ENCODE results near the gene CHD5. TPM values are rescaled to one million over a fixed set of nuclear protein-coding genes. Genes with fewer than 3 reads are reported as not detected.
A peak's percentile ranks its signal among the peaks of the same experiment; 100 is the strongest.

CHD5 gene
- total RNA-seq, 1 experiment from 2014 or later: 0.53 TPM

DNA sequence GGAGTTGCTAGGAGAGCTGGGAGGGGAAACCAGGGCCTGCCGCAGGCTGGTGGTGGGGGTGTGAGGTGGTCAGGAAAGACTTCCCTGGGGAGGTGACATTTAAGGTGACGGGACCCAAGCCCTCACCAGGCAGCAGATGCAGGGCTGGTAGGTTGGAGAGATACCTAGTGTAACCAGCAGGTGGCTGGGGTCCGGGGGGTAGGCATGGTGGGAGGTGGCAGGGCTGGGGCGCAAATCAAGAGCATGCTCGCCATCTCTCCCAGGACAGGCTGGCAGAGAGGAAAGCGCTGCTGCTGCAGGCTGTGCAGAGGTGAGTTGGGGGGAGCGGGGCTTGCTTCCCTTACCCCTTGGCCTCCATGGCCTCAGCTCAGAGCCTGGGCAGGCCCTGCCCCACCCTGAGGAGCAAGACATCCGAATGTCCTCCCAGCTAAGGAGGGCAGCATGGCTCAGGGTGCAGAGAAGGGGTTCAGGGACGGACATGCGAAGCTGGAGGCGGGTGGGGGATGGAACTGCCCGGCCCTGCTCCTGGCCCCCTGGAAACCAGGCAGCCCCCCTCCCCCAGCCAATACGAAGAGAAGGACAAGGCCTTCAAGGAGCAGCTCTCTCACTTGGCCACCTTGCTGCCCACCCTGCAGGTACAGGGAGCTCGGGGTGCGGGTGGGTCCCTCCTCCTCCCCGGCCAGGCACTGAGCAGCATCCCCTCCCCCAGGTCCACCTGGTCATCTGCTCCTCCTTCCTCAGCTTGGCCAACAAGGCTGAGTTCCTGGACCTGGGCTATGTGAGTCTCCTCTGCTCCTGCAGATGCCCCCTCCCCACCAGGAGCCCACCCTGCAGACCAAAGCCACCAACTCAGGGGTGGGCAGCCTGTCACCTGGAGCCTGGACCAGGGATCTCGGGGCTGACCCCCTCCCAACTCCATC is 29.8 kb upstream of the CHD5 start:
- DNase-seq (ENCODE audit: low read depth in 1 of 2, low spot score in 2 of 2): no peak
- Histone ChIP-seq H3K4me3 (no peak overlapping the region), H3K4me1 (replicated peaks) (peaks cover 14% of the 10 kb centered on the region), H3K27me3 (replicated peaks) (no peaks in the 10 kb centered on the region), H3K36me3 (peaks cover 49% of the 10 kb centered on the region), H3K27ac (no peak overlapping the region), H3K9me3 (replicated peaks) (no peaks in the 10 kb centered on the region)

DNA sequence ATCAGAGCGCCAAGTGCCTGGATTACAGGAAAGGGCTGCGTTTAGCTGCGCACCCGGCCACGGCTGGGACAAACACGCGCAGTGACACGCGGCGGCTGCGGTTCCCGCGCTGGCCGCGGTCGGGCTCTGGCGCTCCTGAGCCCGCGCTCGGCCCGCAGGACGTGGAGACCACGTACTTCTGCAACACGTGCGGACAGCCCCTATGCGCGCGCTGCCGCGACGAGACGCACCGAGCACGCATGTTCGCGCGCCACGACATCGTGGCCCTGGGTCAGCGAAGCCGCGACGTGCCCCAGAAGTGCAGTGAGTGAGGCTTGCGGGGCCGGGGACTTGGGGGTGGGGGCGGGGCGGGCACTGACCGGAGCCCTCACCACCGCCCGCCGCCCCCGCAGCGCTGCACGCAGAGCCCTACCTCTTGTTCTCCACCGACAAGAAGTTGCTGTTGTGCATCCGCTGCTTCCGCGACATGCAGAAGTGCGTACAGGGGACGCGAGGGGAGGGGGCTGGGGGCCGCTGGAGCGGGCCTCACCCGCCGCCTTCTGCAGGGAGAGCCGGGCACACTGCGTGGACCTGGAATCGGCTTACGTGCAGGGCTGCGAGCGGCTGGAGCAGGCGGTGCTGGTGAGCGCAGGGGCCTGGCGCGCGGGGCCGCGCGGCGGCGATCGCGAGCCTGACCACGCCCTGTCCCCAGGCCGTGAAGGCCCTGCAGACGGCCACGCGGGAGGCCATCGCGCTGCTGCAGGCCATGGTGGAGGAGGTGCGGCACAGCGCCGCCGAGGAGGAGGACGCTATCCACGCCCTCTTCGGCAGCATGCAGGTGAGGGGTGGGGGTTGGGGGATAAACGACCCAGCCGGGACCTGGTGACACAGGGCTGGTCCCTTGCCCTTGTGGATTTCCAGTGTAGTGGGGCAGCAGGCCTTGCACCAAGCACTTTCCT is 28.9 kb upstream of the CHD5 start:
- Histone ChIP-seq H3K4me3 (no peak overlapping the region), H3K27ac (no peak overlapping the region), H3K27me3 (replicated peaks) (no peaks in the 10 kb centered on the region), H3K36me3 (peaks cover 49% of the 10 kb centered on the region), H3K9me3 (replicated peaks) (no peaks in the 10 kb centered on the region), H3K4me1 (replicated peaks) (peaks cover 14% of the 10 kb centered on the region)
- no peak for DNase-seq (ENCODE audit: low read depth in 1 of 2, low spot score in 2 of 2)

DNA sequence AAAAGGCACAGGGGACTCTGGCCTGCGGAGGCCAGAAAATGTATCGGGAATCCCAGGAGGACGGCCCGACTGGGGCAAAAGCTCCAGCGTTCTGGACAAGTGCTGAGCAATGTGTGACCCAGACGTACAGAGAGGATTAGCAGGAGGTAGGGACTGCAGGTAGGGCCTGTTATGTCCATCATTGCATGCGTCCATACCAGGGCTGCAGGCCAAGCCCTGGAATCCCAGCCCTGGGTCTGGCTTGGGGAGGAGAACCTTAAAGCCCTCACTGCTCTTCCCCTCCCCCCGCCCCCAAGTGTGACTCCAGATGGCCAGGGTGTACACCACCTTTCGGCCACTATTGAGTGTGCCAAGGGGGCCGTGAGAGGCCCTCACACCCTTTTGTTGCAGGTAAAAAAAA is 27.8 kb upstream of the CHD5 start:
- Histone ChIP-seq H3K27ac (no peak overlapping the region), H3K4me1 (replicated peaks) (peaks cover 14% of the 10 kb centered on the region), H3K27me3 (replicated peaks) (no peaks in the 10 kb centered on the region), H3K36me3 (peaks cover 44% of the 10 kb centered on the region), H3K9me3 (replicated peaks) (no peaks in the 10 kb centered on the region), H3K4me3 (no peak overlapping the region)
- DNase-seq (ENCODE audit: low read depth in 1 of 2, low spot score in 2 of 2): no peak

DNA sequence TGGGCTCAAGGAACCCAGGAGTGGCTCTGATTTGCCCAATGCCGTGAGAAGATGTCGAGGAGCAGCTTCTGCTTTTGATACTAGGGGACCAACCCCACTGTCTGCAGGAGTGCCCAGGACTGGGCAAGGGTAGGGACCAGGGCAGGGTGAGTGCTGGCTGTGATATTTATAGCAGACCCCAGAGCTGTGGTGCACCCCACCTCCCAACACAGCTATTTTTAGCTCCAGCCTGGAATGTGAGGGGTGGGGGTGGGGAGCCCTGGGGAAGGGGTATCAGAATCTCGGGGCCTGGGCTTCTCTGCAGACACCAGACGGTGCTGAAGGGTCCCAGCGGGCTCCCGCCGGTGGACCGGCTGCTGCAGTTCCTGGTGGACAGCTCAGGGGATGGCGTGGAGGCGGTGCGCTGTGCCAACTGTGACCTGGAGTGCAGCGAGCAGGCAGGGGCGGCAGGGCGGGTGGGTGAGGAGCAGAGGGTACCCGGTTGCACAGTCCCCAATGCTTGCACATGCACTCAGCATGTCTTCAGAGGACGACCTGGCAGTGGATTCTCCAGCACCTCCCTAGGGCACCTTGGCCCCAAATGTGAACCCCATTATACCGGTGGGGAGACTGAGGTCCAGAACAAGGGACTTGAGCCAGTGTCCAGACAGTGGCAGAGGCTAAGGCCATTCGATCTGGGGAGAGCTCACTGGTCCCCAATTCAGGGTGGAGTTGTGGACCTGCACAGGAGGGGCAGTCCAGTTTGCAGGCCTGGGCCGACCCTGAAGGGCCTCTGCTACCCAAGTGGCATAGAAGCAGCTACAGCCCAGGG is 27.2 kb upstream of the CHD5 start:
- Histone ChIP-seq H3K4me1 (replicated peaks) (peaks cover 14% of the 10 kb centered on the region), H3K9me3 (replicated peaks) (no peaks in the 10 kb centered on the region), H3K4me3 (peak overlapping the region; percentile 58; the same call in 1 of the 2 replicates)

DNA sequence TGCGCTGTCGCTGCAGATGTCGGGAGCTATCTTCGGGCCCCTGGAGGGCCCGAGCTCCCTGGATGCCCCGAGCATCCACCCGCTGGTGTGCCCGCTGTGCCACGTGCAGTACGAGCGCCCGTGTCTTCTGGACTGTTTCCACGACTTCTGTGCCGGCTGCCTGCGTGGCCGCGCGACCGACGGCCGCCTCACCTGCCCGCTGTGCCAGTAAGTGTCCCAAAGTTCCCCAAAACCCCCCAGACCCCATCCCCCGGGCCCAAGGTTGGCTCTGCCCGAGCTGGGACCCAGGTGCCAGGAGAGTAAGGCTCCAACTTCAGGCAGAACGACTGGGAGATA is 26.4 kb upstream of the CHD5 start:
- DNase-seq (ENCODE audit: low read depth in 1 of 2, low spot score in 2 of 2): no peak
- Histone ChIP-seq H3K36me3 (peaks cover 32% of the 10 kb centered on the region), H3K4me3 (peak overlapping the region; percentile 58), H3K27ac (peak overlapping the region; percentile 64; the same call in 1 of the 2 replicates), H3K27me3 (replicated peaks) (no peaks in the 10 kb centered on the region), H3K4me1 (replicated peaks) (peaks cover 14% of the 10 kb centered on the region), H3K9me3 (replicated peaks) (no peaks in the 10 kb centered on the region)

More for the DNA sequence above, 27.2 kb upstream of the CHD5 start:
- Histone ChIP-seq H3K27me3 (replicated peaks) (no peaks in the 10 kb centered on the region), H3K36me3 (peaks cover 38% of the 10 kb centered on the region), H3K27ac (no peak overlapping the region)
- no peak for DNase-seq (ENCODE audit: low read depth in 1 of 2, low spot score in 2 of 2)

DNA sequence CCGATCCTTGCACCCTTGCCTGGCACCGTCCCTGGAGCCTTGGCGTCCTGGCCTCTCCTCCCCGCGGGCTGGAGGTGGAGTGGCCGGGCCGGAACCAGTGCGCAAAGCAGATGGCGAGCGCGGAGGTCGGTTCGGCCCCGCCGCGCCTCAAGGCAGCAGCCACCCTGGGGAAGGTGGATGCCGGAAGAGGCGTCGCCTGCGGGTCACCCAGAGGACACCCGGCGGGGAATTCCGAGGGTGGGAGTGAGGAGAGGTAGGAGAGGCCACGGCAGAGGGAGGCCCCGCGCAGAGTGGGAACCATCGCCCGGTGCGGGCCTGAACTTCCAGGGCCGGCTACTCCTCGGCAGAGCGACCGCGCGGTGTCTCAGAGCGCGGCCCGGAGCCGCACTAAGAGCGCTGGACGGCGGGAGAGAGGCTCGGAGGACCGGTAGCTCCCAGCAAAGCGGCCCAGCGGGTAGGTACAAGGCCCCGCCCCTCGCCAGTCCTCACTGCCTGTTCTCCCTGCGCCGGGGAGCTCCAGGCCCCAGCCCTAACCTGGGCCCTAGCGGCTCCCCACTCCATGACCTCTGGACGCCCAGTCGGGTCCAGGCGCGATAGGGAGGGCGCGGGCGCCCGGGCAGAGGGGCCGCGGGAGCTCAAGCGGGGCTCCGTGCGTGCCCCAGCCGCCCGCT is 25.9 kb upstream of the CHD5 start, which contains the start of gene RNF207:
TSS of gene RNF207 (plus strand) at position 271 of the 671 bp plus-strand sequence. CDS start 417 bp downstream, outside the sequence.
- peak; percentile 89 for DNase-seq (ENCODE audit: low read depth in 1 of 2, low spot score in 2 of 2)
- Histone ChIP-seq H3K4me1 (replicated peaks) (peaks cover 14% of the 10 kb centered on the region), H3K9me3 (replicated peaks) (no peaks in the 10 kb centered on the region), H3K4me3 (peak within 1 kb of the TSS; percentile 58), H3K27ac (peak within 1 kb of the TSS; percentile 64), H3K36me3 (peaks cover 32% of the 10 kb centered on the region), H3K27me3 (replicated peaks) (no peaks in the 10 kb centered on the region)

DNA sequence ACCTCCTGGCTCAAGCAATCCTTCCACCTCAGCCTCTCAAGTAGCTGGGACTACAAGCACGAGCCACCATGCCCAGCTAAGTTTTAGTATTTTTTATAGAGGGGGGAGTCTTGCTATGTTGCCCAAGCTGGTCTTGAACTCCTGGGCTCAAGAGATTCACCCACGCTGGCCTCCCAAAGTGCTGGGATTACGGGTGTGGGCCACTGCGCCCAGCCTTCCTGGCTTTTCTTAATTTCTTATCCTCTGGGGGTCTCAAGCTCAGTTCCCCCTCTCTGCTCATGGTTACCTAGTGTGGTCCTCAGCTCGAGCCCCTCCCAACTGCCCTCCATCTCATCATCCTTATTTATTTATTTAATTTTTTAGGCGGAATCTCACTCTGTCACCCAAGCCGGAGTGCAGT is 22.1 kb upstream of the CHD5 start:
- peaks cover 31% of the 10 kb centered on the region for H3K4me1 ChIP-seq (replicated peaks)
- no peak for DNase-seq (ENCODE audit: low read depth in 1 of 2, low spot score in 2 of 2)
- H3K27ac ChIP-seq: no peak overlapping the region

DNA sequence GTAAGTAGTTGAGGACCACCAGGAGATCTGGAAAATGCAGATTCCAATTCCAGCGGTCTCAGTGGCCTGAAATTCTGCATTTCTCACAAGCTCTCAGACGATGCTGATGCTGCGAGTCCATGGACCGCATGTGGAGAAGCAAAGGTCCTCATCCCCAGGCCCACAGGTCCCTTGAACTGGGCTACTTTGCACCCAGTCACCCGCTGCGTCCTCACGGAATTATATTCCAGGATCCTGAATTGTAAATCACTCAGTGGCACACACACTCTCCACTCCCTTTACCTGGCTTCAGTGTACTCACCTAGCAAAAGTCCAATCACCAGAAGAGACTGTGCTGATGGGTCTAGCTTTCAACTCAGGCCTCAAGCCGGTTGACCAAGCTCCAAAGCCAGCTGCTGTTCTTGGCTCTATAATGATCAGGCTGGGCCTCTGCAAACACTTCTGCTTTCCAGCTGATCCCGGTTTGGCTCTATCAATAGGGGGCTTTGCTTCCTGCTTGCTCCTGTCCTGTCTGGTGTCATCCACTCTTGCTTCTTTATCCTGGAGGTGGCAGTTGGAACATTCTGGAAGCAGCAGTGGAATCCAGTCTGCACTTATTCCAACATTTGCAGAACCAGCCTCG is 20.2 kb upstream of the CHD5 start:
- H3K4me3 ChIP-seq: peak overlapping the region; percentile 86
- no peaks in the 10 kb centered on the region for H3K9me3 ChIP-seq (replicated peaks)
- H3K27ac ChIP-seq: peak overlapping the region; percentile 65
- H3K36me3 ChIP-seq: peaks cover 37% of the 10 kb centered on the region
- no peaks in the 10 kb centered on the region for H3K27me3 ChIP-seq (replicated peaks)
- H3K4me1 ChIP-seq (replicated peaks): peaks cover 18% of the 10 kb centered on the region
- DNase-seq (ENCODE audit: low read depth in 1 of 2, low spot score in 2 of 2): no peak

More for the DNA sequence above, 22.1 kb upstream of the CHD5 start:
- no peaks in the 10 kb centered on the region for H3K9me3 ChIP-seq (replicated peaks)
- H3K36me3 ChIP-seq: peaks cover 28% of the 10 kb centered on the region
- H3K4me3 ChIP-seq: no peak overlapping the region
- H3K27me3 ChIP-seq (replicated peaks): no peaks in the 10 kb centered on the region

DNA sequence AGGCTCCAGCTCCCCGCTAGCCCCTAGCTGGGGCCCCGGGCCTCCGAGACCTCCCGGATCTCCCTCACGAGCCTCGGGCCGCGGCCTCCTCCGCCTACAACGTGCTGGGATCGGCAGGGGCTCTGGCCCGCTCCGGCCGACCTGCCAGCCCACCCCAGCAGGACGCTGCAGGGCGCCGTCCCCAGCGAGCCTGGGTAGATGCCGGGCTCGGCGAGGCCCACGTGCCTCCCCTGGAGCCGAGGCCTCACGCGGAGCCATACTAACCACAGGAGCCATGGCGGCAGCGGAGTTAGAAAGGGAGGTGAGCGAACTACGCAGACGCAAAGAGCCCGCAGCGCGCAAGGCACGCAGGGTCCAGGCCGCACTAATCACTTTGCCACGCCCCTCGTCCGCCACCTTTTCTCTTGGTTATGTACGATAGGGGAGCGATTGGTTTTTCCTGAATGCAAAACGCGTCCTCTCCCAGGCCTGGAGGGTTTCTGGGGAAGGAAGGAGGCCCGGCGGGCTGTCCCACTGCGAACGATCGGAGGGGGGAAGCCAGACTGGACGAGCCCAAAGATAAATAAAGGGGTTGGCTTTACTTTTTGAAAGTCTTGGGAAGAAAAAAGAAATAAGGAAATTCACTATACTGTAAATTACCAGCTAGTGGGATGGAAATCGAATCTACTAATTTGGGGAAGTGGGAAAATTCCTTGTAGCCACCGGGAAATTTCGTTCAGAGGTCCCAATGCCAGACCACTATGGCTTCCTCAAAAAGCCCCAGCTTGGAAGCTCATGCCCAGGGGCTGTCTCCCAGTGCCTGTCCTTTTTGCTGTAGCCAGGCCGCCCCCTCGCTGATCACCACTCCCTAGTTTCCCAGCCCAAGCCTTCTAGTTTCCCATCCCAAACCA is 19.4 kb upstream of the CHD5 start, which contains the start of gene RPL22:
TSS of gene RPL22 (minus strand) at position 298 of the 890 bp plus-strand sequence. CDS start at position 276, 22 bp downstream.
- Histone ChIP-seq H3K27ac (peak within 1 kb of the TSS; percentile 75), H3K4me3 (peak within 1 kb of the TSS; percentile 86), H3K4me1 (replicated peaks) (peaks cover 18% of the 10 kb centered on the region), H3K9me3 (replicated peaks) (no peaks in the 10 kb centered on the region), H3K27me3 (replicated peaks) (no peaks in the 10 kb centered on the region), H3K36me3 (peaks cover 44% of the 10 kb centered on the region)
- peak; percentile 98 to 99 for DNase-seq (ENCODE audit: low read depth in 1 of 2, low spot score in 2 of 2)

DNA sequence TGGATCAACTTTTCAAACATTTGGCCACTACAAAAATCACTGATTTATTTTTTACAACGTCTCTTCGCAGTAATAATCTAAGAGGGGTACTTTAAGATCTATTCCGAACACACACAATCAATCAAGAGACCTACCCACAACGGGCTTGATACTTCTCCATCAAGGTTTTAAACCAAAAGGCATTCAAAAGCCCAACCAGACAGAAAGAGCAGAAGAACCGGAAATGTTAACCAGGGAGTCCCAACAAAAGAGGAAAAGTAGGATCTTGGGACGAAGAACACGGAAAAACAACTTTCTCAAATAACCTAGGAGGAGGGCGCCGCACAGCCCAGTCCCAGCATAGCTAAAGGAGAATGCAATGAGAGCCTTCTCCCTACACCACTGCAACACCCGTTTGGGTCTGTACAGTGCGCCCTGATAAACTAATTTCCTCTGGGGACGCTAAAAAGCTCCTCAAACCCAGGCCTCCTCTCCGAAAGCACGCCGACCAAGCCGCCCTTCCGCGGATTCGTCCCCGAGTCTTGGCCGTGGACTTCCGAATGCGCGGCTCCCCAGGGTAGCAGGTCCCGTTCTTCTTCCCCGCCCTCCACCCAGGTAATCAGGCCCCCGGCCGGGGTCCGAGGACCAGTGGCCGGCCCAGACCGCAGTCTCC is 18.7 kb upstream of the CHD5 start:
- Histone ChIP-seq H3K27ac (peak overlapping the region; percentile 75), H3K27me3 (replicated peaks) (no peaks in the 10 kb centered on the region), H3K4me1 (replicated peaks) (peaks cover 18% of the 10 kb centered on the region), H3K4me3 (peak overlapping the region; percentile 86), H3K36me3 (peaks cover 52% of the 10 kb centered on the region), H3K9me3 (replicated peaks) (no peaks in the 10 kb centered on the region)
- DNase-seq (ENCODE audit: low read depth in 1 of 2, low spot score in 2 of 2): no peak

DNA sequence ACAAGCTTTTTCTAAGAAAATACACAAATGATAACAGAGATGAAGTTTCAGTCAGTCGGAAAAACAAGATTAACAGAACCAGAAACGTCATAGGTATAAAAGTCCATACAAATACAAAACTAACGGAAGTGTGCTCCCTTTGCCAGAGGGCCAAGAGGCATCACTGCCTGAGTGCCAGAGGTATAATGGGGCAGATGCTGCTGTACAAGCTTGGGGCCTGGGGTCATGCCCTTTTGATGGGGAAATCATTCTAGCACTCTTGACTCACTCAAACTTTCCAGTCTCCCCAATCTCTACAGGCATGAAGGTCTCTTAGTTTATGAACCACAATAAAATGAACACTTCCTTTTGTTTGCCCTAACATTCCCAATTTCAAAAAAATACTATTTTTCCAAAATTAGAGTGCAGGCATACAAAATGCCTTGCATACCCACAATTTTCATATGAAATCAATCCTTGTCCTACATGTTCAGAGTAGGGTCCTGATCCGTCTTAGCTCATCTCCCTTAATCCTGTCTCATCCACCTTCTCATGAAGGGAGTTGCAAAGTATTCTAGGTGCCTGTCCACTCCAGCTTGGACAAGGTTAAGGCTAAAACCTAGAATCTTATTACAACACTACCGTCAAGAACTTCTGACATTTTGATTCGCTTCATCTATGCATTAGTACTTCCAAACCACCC is 17.8 kb upstream of the CHD5 start:
- Histone ChIP-seq H3K27me3 (replicated peaks) (no peaks in the 10 kb centered on the region), H3K4me3 (peak overlapping the region; percentile 86), H3K27ac (no peak overlapping the region), H3K9me3 (replicated peaks) (no peaks in the 10 kb centered on the region), H3K4me1 (replicated peaks) (peaks cover 18% of the 10 kb centered on the region), H3K36me3 (peaks cover 61% of the 10 kb centered on the region)
- no peak for DNase-seq (ENCODE audit: low read depth in 1 of 2, low spot score in 2 of 2)
